ENCODE results near the gene RAET1E. TPM values are rescaled to one million over a fixed set of nuclear protein-coding genes. Genes with fewer than 3 reads are reported as not detected.
"Not testable (repeated sequence)": the region's sequence is repeated elsewhere in the genome, so short reads cannot be mapped to it uniquely, and the experiment has no call there.

Gene RAET1E
- polyA plus RNA-seq, result under 1 TPM in 1 of 4 donors, not detected in 3; 0.13 TPM
- long read RNA-seq, donor 1, result 0 reads
- long read RNA-seq, donor 2, result 0 reads
- long read RNA-seq, donor 3, result 0 reads
- long read RNA-seq, donor 4, result 0 reads
- long read RNA-seq, donor 5, result 0 reads
- long read RNA-seq, donor 6, result 0 reads
- long read RNA-seq, donor 7, result 0 reads
- long read RNA-seq, donor 8, result 0 reads
- long read RNA-seq, donor 9, result 0 reads
- long read RNA-seq, donor 10, result 0 reads

- H3K36me3 ChIP-seq (ENCODE audit: control insufficient read depth in 3 of 3, insufficient read depth in 2 of 3, low read depth in 1 of 3, low read length in 3 of 3), result no peaks in the 10 kb centered on the region
- H3K27ac ChIP-seq (ENCODE audit: low read depth in 1 of 3, low read length in 2 of 3), result peak within 1 kb of the TSS; percentile 52 to 85 (median 54)
- WGBS, 3 donors, result 69 to 75% (median 71%) methylated on average over 15 to 17 of the region's 17 CpGs
- DNase-seq (no peak), FAIRE-seq (no peak)
- peaks cover 3 to 9% (median 6%) of the 10 kb centered on the region in 3 donors for H3K4me1 ChIP-seq (ENCODE audit: control insufficient read depth in 3 of 3, insufficient read depth in 2 of 3, low read depth in 1 of 3, low read length in 2 of 3)
- H3K9me3 ChIP-seq (ENCODE audit: control insufficient read depth in 2 of 2, insufficient read depth in 1 of 2, low read depth in 1 of 2, low read length in 1 of 2), result no peaks in the 10 kb centered on the region
- no peaks in the 10 kb centered on the region for H3K27me3 ChIP-seq (ENCODE audit: control insufficient read depth in 3 of 3, insufficient read depth in 3 of 3, low read length in 3 of 3)
- peak within 1 kb of the TSS in 1 of 3 donors; percentile 26 for H3K4me3 ChIP-seq (ENCODE audit: low read depth in 1 of 3, low read length in 3 of 3)
Measured at GRCh38 chr6:149897855-149898744, at the start of gene RAET1E. RAET1E (minus strand) TSS chr6:149898113; CDS start chr6:149890901, 7,212 bp downstream.

GRCh38 chr6:149947533-149947932 lies 49.6 kb upstream of the RAET1E start:
- H3K27me3 ChIP-seq (ENCODE audit: control insufficient read depth in 3 of 3, insufficient read depth in 3 of 3, low read length in 3 of 3), result peaks cover 0 to 64% (median 17%) of the 10 kb centered on the region in 3 donors
- H3K36me3 ChIP-seq (ENCODE audit: control insufficient read depth in 3 of 3, insufficient read depth in 2 of 3, low read depth in 1 of 3, low read length in 3 of 3); FAIRE-seq; H3K4me1 ChIP-seq (ENCODE audit: control insufficient read depth in 3 of 3, insufficient read depth in 2 of 3, low read depth in 1 of 3, low read length in 2 of 3); DNase-seq; H3K4me3 ChIP-seq (ENCODE audit: low read depth in 1 of 3, low read length in 3 of 3); H3K9me3 ChIP-seq (ENCODE audit: control insufficient read depth in 2 of 2, insufficient read depth in 1 of 2, low read depth in 1 of 2, low read length in 1 of 2); H3K27ac ChIP-seq (ENCODE audit: low read depth in 1 of 3, low read length in 2 of 3): not testable (repeated sequence)
- WGBS, 3 donors, result no CpG with 5 or more reads among the region's 1 CpG

GRCh38 chr6:149946631-149947030 lies 48.7 kb upstream of the RAET1E start:
- WGBS, 3 donors, result 43 to 59% (median 58%) methylated on average over 7 of the region's 7 CpGs
- not testable (repeated sequence) for H3K36me3 ChIP-seq (ENCODE audit: control insufficient read depth in 3 of 3, insufficient read depth in 2 of 3, low read depth in 1 of 3, low read length in 3 of 3); FAIRE-seq; H3K4me3 ChIP-seq (ENCODE audit: low read depth in 1 of 3, low read length in 3 of 3); H3K9me3 ChIP-seq (ENCODE audit: control insufficient read depth in 2 of 2, insufficient read depth in 1 of 2, low read depth in 1 of 2, low read length in 1 of 2); H3K27ac ChIP-seq (ENCODE audit: low read depth in 1 of 3, low read length in 2 of 3); DNase-seq; H3K4me1 ChIP-seq (ENCODE audit: control insufficient read depth in 3 of 3, insufficient read depth in 2 of 3, low read depth in 1 of 3, low read length in 2 of 3)
- H3K27me3 ChIP-seq (ENCODE audit: control insufficient read depth in 3 of 3, insufficient read depth in 3 of 3, low read length in 3 of 3), result peaks cover 0 to 64% (median 19%) of the 10 kb centered on the region in 3 donors

GRCh38 chr6:149945276-149945675 lies 47.4 kb upstream of the RAET1E start:
- FAIRE-seq; H3K27ac ChIP-seq (ENCODE audit: low read depth in 1 of 3, low read length in 2 of 3); H3K4me3 ChIP-seq (ENCODE audit: low read depth in 1 of 3, low read length in 3 of 3); DNase-seq; H3K9me3 ChIP-seq (ENCODE audit: control insufficient read depth in 2 of 2, insufficient read depth in 1 of 2, low read depth in 1 of 2, low read length in 1 of 2); H3K36me3 ChIP-seq (ENCODE audit: control insufficient read depth in 3 of 3, insufficient read depth in 2 of 3, low read depth in 1 of 3, low read length in 3 of 3): not testable (repeated sequence)
- peaks cover 0 to 11% (median 4%) of the 10 kb centered on the region in 3 donors for H3K4me1 ChIP-seq (ENCODE audit: control insufficient read depth in 3 of 3, insufficient read depth in 2 of 3, low read depth in 1 of 3, low read length in 2 of 3)
- peaks cover 0 to 65% (median 18%) of the 10 kb centered on the region in 3 donors for H3K27me3 ChIP-seq (ENCODE audit: control insufficient read depth in 3 of 3, insufficient read depth in 3 of 3, low read length in 3 of 3)
- WGBS, 3 donors, result 68 to 76% (median 70%) methylated on average over 3 to 5 of the region's 6 CpGs

- FAIRE-seq; H3K36me3 ChIP-seq (ENCODE audit: control insufficient read depth in 3 of 3, insufficient read depth in 2 of 3, low read depth in 1 of 3, low read length in 3 of 3); H3K27ac ChIP-seq (ENCODE audit: low read depth in 1 of 3, low read length in 2 of 3); DNase-seq; H3K9me3 ChIP-seq (ENCODE audit: control insufficient read depth in 2 of 2, insufficient read depth in 1 of 2, low read depth in 1 of 2, low read length in 1 of 2); H3K4me3 ChIP-seq (ENCODE audit: low read depth in 1 of 3, low read length in 3 of 3): not testable (repeated sequence)
- peaks cover 0 to 16% (median 8%) of the 10 kb centered on the region in 3 donors for H3K4me1 ChIP-seq (ENCODE audit: control insufficient read depth in 3 of 3, insufficient read depth in 2 of 3, low read depth in 1 of 3, low read length in 2 of 3)
- H3K27me3 ChIP-seq (ENCODE audit: control insufficient read depth in 3 of 3, insufficient read depth in 3 of 3, low read length in 3 of 3), result peaks cover 0 to 71% (median 31%) of the 10 kb centered on the region in 3 donors
- WGBS, 3 donors, result 73 to 77% (median 73%) methylated on average over 4 to 5 of the region's 5 CpGs
Measured at GRCh38 chr6:149943321-149943720, 45.4 kb upstream of the RAET1E start.

- Histone ChIP-seq H3K27ac (ENCODE audit: low read depth in 1 of 3, low read length in 2 of 3) (no peak overlapping the region), H3K36me3 (ENCODE audit: control insufficient read depth in 3 of 3, insufficient read depth in 2 of 3, low read depth in 1 of 3, low read length in 3 of 3) (no peaks in the 10 kb centered on the region), H3K9me3 (ENCODE audit: control insufficient read depth in 2 of 2, insufficient read depth in 1 of 2, low read depth in 1 of 2, low read length in 1 of 2) (no peaks in the 10 kb centered on the region), H3K4me3 (ENCODE audit: low read depth in 1 of 3, low read length in 3 of 3) (peak overlapping the region in 2 of 3 donors; percentile 51 to 55), H3K4me1 (ENCODE audit: control insufficient read depth in 3 of 3, insufficient read depth in 2 of 3, low read depth in 1 of 3, low read length in 2 of 3) (peaks cover 0 to 18% (median 11%) of the 10 kb centered on the region in 3 donors), H3K27me3 (ENCODE audit: control insufficient read depth in 3 of 3, insufficient read depth in 3 of 3, low read length in 3 of 3) (peaks cover 0 to 72% (median 32%) of the 10 kb centered on the region in 3 donors)
- DNase-seq (no peak), FAIRE-seq (no peak)
- 19 to 20% (median 19%) methylated on average over 8 to 13 of the region's 13 CpGs for WGBS, 3 donors
Measured at GRCh38 chr6:149942461-149942829, 44.5 kb upstream of the RAET1E start.

- Histone ChIP-seq H3K36me3 (ENCODE audit: control insufficient read depth in 3 of 3, insufficient read depth in 2 of 3, low read depth in 1 of 3, low read length in 3 of 3) (no peaks in the 10 kb centered on the region), H3K27ac (ENCODE audit: low read depth in 1 of 3, low read length in 2 of 3) (no peak within 1 kb of the TSS), H3K27me3 (ENCODE audit: control insufficient read depth in 3 of 3, insufficient read depth in 3 of 3, low read length in 3 of 3) (peaks cover 0 to 74% (median 35%) of the 10 kb centered on the region in 3 donors), H3K9me3 (ENCODE audit: control insufficient read depth in 2 of 2, insufficient read depth in 1 of 2, low read depth in 1 of 2, low read length in 1 of 2) (no peaks in the 10 kb centered on the region), H3K4me1 (ENCODE audit: control insufficient read depth in 3 of 3, insufficient read depth in 2 of 3, low read depth in 1 of 3, low read length in 2 of 3) (peaks cover 0 to 18% (median 11%) of the 10 kb centered on the region in 3 donors), H3K4me3 (ENCODE audit: low read depth in 1 of 3, low read length in 3 of 3) (peak within 1 kb of the TSS; percentile 36 to 55 (median 51))
- DNase-seq (peak; percentile 73 to 83), FAIRE-seq (no peak)
- WGBS, 3 donors, result 0 to 1% (median 1%) methylated on average over 59 to 62 of the region's 62 CpGs
Measured at GRCh38 chr6:149941583-149942460, 43.9 kb upstream of the RAET1E start, which contains the start of gene ULBP2. ULBP2 (plus strand) TSS chr6:149942014; CDS start chr6:149942073, 59 bp downstream.

- H3K4me1 ChIP-seq (ENCODE audit: control insufficient read depth in 3 of 3, insufficient read depth in 2 of 3, low read depth in 1 of 3, low read length in 2 of 3), result peaks cover 0 to 18% (median 11%) of the 10 kb centered on the region in 3 donors
- H3K36me3 ChIP-seq (ENCODE audit: control insufficient read depth in 3 of 3, insufficient read depth in 2 of 3, low read depth in 1 of 3, low read length in 3 of 3), result no peaks in the 10 kb centered on the region
- H3K9me3 ChIP-seq (ENCODE audit: control insufficient read depth in 2 of 2, insufficient read depth in 1 of 2, low read depth in 1 of 2, low read length in 1 of 2), result no peaks in the 10 kb centered on the region
- FAIRE-seq (no peak), DNase-seq (no peak)
- H3K27ac ChIP-seq (ENCODE audit: low read depth in 1 of 3, low read length in 2 of 3), result no peak overlapping the region
- 7 to 31% (median 28%) methylated on average over 6 of the region's 6 CpGs for WGBS, 3 donors
- H3K27me3 ChIP-seq (ENCODE audit: control insufficient read depth in 3 of 3, insufficient read depth in 3 of 3, low read length in 3 of 3), result peaks cover 0 to 77% (median 40%) of the 10 kb centered on the region in 3 donors
- H3K4me3 ChIP-seq (ENCODE audit: low read depth in 1 of 3, low read length in 3 of 3), result no peak overlapping the region
Measured at GRCh38 chr6:149940672-149940982, 42.7 kb upstream of the RAET1E start.

Data from small intestine (tissue), 16 donors.